A549 (cell line): ENCODE results near the gene MACC1. TPM values are rescaled to one million over a fixed set of nuclear protein-coding genes. Genes with fewer than 3 reads are reported as not detected.
A peak's percentile ranks its signal among the peaks of the same experiment; 100 is the strongest.

Experiments used
- ATAC-seq, 2 experiments: fragments of 200-7000 bp in 1 of 2; fragments of >200 bp in 1 of 2; cut with Nextera tagmentation in 1 of 2; cut with Tn5 transposase in 1 of 2; 3 replicates each; pipeline versions ENCODE4 v1.8.0 to v1.9.1; 2018 to 2020; ENCODE audit warnings: mild to moderate bottlenecking in 1 of 2, moderate library complexity in 1 of 2
- CTCF ChIA-PET: fragments of 300-600 bp; sonication (Branson Sonifier 250); formaldehyde crosslinking; extraction: SDS; loops from one replicate; lab custom pipeline; 2021; ENCODE audit warnings: antibody characterized with exemption, inconsistent platforms; lab: Yijun Ruan, JAX
- POLR2A ChIA-PET: fragments of 350-600 bp; formaldehyde crosslinking; extraction: SDS; loops from one replicate; lab custom pipeline; 2021; ENCODE audit warnings: antibody characterized with exemption, inconsistent platforms; lab: Yijun Ruan, JAX
- DNase-seq, 2 experiments: peaks; one replicate each; pipeline versions ENCODE4 v3.0.0 to v3.0.0-alpha.2; 2011 to 2016; ENCODE audit warnings: low read depth in 1 of 2, low spot score in 1 of 2
- FAIRE-seq: peaks from 2 replicates; lab custom pipeline; 2011; peaks lifted over from hg19 to GRCh38; lab: Jason Lieb, UNC
- H3K27ac ChIP-seq, 2 experiments: fragments of >200 bp; sonication (Bioruptor Twin); formaldehyde crosslinking; 3 replicates each; pipeline ENCODE4 v1.5.1; 2016 to 2017
- H3K4me1 ChIP-seq: fragments of >200 bp; sonication (Bioruptor Twin); formaldehyde crosslinking; 3 replicates; pipeline ENCODE4 v1.6.1; 2016
- H3K4me2 ChIP-seq: fragments of >200 bp; sonication (Bioruptor Twin); formaldehyde crosslinking; 3 replicates; pipeline ENCODE4 v1.6.1; 2016
- H3K4me3 ChIP-seq: fragments of >200 bp; sonication (Bioruptor Twin); formaldehyde crosslinking; 3 replicates; pipeline ENCODE4 v1.5.1; 2016
- H3K9me3 ChIP-seq: fragments of >200 bp; sonication (Bioruptor Twin); formaldehyde crosslinking; 3 replicates; pipeline ENCODE4 v1.6.1; 2016
- CBX8 ChIP-seq: fragments of 200-600 bp; sonication (generic); IDR thresholded peaks from 2 replicates; pipeline ENCODE4 v1.6.1; 2016
- CEBPB ChIP-seq, 2 experiments: fragments of >200 bp in 1 of 2; sonication (Bioruptor Twin) in 1 of 2; formaldehyde crosslinking in 1 of 2; IDR thresholded peaks; 2 replicates each; pipeline ENCODE4 v1.6.1; 2012 to 2016
- FOSB ChIP-seq: fragments of 250-450 bp; sonication (Bioruptor Pico); IDR thresholded peaks from 2 replicates; pipeline ENCODE4 v1.5.0; 2020; ENCODE audit warnings: mild to moderate bottlenecking, moderate library complexity
- HDAC2 ChIP-seq: fragments of 200-600 bp; sonication (generic); IDR thresholded peaks from 2 replicates; pipeline ENCODE4 v1.6.1; 2016
- HOXB13 ChIP-seq: fragments of 250-450 bp; sonication (Bioruptor Pico); IDR thresholded peaks from 2 replicates; pipeline ENCODE4 v1.5.0; 2020; ENCODE audit warnings: low read depth, mild to moderate bottlenecking, moderate library complexity
- MAFK ChIP-seq: fragments of 450-650 bp; IDR thresholded peaks from 2 replicates; pipeline ENCODE4 v1.6.1; 2014; ENCODE audit not compliant: partially characterized antibody
- MYC ChIP-seq: IDR thresholded peaks from 2 replicates; pipeline ENCODE4 v1.6.1; 2012; ENCODE audit warnings: mild to moderate bottlenecking, inconsistent platforms, low read length, improper control_type of control experiment, borderline replicate concordance
- NFE2L2 ChIP-seq: fragments of 150-350 bp; conservative IDR thresholded peaks from 2 replicates; pipeline ENCODE4 v1.6.1; 2014; ENCODE audit warnings: low read length
- NPAS2 ChIP-seq: fragments of 250-450 bp; sonication (Bioruptor Pico); IDR thresholded peaks from 2 replicates; pipeline ENCODE4 v1.8.0; 2022; ENCODE audit warnings: mild to moderate bottlenecking, moderate library complexity, borderline replicate concordance
- NR3C1 ChIP-seq: fragments of >200 bp; sonication (Bioruptor Twin); formaldehyde crosslinking; IDR thresholded peaks from 3 replicates; pipeline ENCODE4 v1.6.1; 2017
- RAD21 ChIP-seq, 2 experiments: fragments of >200 bp in 1 of 2; sonication (Bioruptor Twin) in 1 of 2; formaldehyde crosslinking in 1 of 2; IDR thresholded peaks in 1 of 2; conservative IDR thresholded peaks in 1 of 2; 2 replicates in 1 of 2; 3 replicates in 1 of 2; pipeline ENCODE4 v1.6.1; 2012 to 2018; ENCODE audit warnings: inconsistent platforms in 1 of 2
- RCOR1 ChIP-seq: fragments of 150-350 bp; IDR thresholded peaks from 2 replicates; pipeline ENCODE4 v1.6.1; 2014; ENCODE audit warnings: antibody characterized with exemption, low read length, low read depth
- RNF2 ChIP-seq: fragments of 200-600 bp; sonication (generic); IDR thresholded peaks from 2 replicates; pipeline ENCODE4 v1.6.1; 2016; ENCODE audit warnings: low read depth, mild to moderate bottlenecking, antibody characterized with exemption, moderate library complexity, borderline replicate concordance
- SMC3 ChIP-seq: fragments of >200 bp; sonication (Bioruptor Twin); formaldehyde crosslinking; IDR thresholded peaks from 3 replicates; pipeline ENCODE4 v1.6.1; 2018; ENCODE audit warnings: inconsistent platforms
- TFCP2L1 ChIP-seq: fragments of 250-450 bp; sonication (Bioruptor Pico); IDR thresholded peaks from 2 replicates; pipeline ENCODE4 v1.5.0; 2021; ENCODE audit warnings: mild to moderate bottlenecking
- ZNF302 ChIP-seq: fragments of 250-450 bp; sonication (Bioruptor Pico); IDR thresholded peaks from 2 replicates; pipeline ENCODE4 v1.9.0; 2021; ENCODE audit warnings: inconsistent platforms, mild to moderate bottlenecking, moderate library complexity
- ZSCAN20 ChIP-seq: fragments of 250-450 bp; sonication (Bioruptor Pico); IDR thresholded peaks from 2 replicates; pipeline ENCODE4 v1.8.0; 2022; ENCODE audit warnings: mild to moderate bottlenecking, moderate library complexity
- WGBS: methylation state at CpG from one replicate; pipeline ENCODE4 v1.1.6; 2017; ENCODE audit errors: missing lambda C conversion rate; 5-methylcytosine and 5-hydroxymethylcytosine counted together
- polyA plus RNA-seq, 4 experiments: library from polyadenylated mRNA; depleted of rRNA in 3 of 4; stranded (reverse); fragments of >200 nt; fragmentation: RNase III in 1 of 4; extraction: RNeasy Plus Mini Kit Qiagen cat#74134 plus additional on column Dnase treatment in 1 of 4; gene quantifications; 2 replicates in 3 of 4; 3 replicates in 1 of 4; pipeline ENCODE4 v1.2.3, GENCODE V29; 2011 to 2017
- TF ChIP-seq, protein P1 (sequence below): fragments of 450-650 bp; IDR thresholded peaks from 2 replicates; pipeline ENCODE4 v1.6.1; 2014; ENCODE audit warnings: antibody characterized with exemption
- TF ChIP-seq, protein P2 (sequence below): fragments of 250-450 bp; sonication (Bioruptor Pico); IDR thresholded peaks from 2 replicates; pipeline ENCODE4 v1.5.0; 2021; ENCODE audit warnings: mild to moderate bottlenecking, moderate library complexity, borderline replicate concordance
- TF ChIP-seq, protein P3 (sequence below): fragments of >200 bp; sonication (Bioruptor Twin); formaldehyde crosslinking; IDR thresholded peaks from 2 replicates; pipeline ENCODE4 v1.6.1; 2016
- TF ChIP-seq, protein P4 (sequence below): fragments of 200-600 bp; sonication (generic); IDR thresholded peaks from 2 replicates; pipeline ENCODE4 v1.6.1; 2016; ENCODE audit warnings: antibody characterized with exemption, mild to moderate bottlenecking, moderate library complexity
- TF ChIP-seq, protein P5 (sequence below): fragments of 250-450 bp; sonication (Bioruptor Pico); IDR thresholded peaks from 2 replicates; pipeline ENCODE4 v1.5.0; 2020; ENCODE audit warnings: low read depth, mild to moderate bottlenecking, moderate library complexity

The MACC1 gene
- polyA plus RNA-seq, 2 of the 4 experiments (the other 2 are of a cell fraction), result 0.01 TPM; not detected in 1

DNA sequence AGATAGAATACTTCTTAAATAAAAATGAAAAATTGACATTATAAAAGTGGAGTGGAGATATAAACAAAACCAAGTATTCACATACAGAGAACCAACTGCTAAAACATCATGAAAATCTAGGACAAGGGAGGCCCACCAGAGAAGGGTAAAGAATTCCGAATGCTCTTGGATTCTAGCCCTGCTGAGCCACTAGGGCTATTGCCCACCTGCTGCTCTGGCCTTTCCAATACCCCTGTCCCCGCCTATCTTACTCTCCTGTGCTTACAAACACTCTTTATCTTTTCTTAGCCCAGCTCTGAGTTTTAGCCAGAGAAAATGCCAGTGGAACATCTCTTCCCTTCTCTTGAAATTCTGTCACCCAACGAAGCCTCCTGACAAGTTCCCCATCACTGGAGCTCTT is 100.3 kb downstream of the MACC1 start:
- no peak for ATAC-seq
- TF ChIP-seq MYC (no peak), RNF2 (no peak), TFCP2L1 (no peak), NPAS2 (CRISPR knock-in tag) (no peak)
- TF ChIP-seq, protein P1, sequence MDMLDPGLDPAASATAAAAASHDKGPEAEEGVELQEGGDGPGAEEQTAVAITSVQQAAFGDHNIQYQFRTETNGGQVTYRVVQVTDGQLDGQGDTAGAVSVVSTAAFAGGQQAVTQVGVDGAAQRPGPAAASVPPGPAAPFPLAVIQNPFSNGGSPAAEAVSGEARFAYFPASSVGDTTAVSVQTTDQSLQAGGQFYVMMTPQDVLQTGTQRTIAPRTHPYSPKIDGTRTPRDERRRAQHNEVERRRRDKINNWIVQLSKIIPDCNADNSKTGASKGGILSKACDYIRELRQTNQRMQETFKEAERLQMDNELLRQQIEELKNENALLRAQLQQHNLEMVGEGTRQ, result no peak
- POLR2A ChIA-PET, result no interaction called here
- no peaks in the 10 kb centered on the region for H3K4me1 ChIP-seq
- FAIRE-seq, result no peak
- no peaks in the 10 kb centered on the region for H3K9me3 ChIP-seq
- no peak overlapping the region for H3K27ac ChIP-seq
- DNase-seq, result no peak
- 72% methylated on average over 3 of the region's 3 CpGs for WGBS
- H3K4me2 ChIP-seq, result no peak overlapping the region
- H3K4me3 ChIP-seq, result no peak overlapping the region
- CTCF ChIA-PET, result interaction anchor here (0.7 kb wide), 1 partner anchor 29 kb away, joined by 3 read pairs; no protein-coding TSS in a partner anchor

DNA sequence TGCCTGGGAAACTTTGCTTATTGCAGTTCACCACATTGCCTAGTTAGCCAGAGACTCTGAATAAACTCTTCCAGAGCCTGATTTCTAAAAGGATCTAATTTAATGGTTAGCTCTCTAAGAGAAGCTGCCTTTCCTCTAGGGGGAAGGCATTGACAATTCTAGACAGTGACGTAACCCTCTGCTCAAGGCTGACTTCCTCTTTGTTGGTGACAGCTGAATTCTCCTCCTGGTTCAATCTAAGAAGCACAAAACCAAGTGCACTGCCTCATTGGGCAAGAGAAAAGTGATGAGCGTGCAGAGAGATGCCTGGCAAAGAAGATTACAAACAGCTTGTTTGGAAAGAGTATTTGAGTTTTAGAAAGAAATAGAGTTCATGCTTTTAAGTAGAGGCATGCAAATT is 102.7 kb downstream of the MACC1 start:
- 68% methylated on average over 2 of the region's 2 CpGs for WGBS
- no peak for FAIRE-seq

DNA sequence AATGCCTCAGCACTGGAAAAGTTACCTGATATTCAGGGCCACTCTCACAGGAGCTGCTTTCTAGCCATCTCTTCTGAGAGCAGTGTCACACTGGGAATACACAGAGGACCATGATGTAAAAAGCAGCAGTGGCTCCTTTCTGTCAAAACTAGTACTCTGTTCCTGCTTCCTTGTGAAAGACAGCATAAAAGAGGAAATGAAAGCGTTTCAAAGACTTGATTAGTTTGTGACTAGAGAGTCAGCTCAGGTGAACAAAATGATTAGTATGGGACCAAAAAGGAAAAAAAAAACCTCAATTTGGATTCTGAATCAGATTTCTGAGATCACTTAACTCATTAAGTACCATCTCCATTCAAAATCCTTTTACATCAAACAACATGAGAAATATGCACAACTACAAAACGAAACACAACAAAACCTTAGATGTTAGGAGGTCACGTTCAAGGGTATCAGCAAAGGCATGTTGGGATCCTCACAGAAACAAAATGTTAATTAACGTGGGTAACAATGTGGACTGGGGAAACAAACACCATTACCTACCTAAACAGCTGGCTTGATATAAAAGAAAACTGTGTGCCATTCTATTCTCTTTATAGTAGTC is 103.7 kb downstream of the MACC1 start:
- no peak for DNase-seq
- no peak overlapping the region for H3K4me2 ChIP-seq
- 56% methylated on average over 4 of the region's 4 CpGs for WGBS
- POLR2A ChIA-PET, result no interaction called here
- no peaks in the 10 kb centered on the region for H3K9me3 ChIP-seq
- no peak for ATAC-seq
- no peak overlapping the region for H3K27ac ChIP-seq
- FAIRE-seq, result peak; percentile 46
- no peak overlapping the region for H3K4me3 ChIP-seq
- H3K4me1 ChIP-seq, result no peaks in the 10 kb centered on the region
- CTCF ChIA-PET, result interaction anchor here (1.5 kb wide), 1 partner anchor 359 kb away, joined by 3 read pairs; no protein-coding TSS in a partner anchor
- TF ChIP-seq RCOR1 (no peak), NFE2L2 (no peak), MAFK (no peak), NPAS2 (CRISPR knock-in tag) (no peak), MYC (no peak), RAD21 (conservative IDR thresholded peaks at IDR 0.05 in 1 of 2, IDR thresholded peaks at IDR 0.05 in 1 of 2) (no peak), TFCP2L1 (no peak), FOSB (CRISPR knock-in tag) (no peak), HDAC2 (no peak), NR3C1 (no peak)
- TF ChIP-seq, protein P2, sequence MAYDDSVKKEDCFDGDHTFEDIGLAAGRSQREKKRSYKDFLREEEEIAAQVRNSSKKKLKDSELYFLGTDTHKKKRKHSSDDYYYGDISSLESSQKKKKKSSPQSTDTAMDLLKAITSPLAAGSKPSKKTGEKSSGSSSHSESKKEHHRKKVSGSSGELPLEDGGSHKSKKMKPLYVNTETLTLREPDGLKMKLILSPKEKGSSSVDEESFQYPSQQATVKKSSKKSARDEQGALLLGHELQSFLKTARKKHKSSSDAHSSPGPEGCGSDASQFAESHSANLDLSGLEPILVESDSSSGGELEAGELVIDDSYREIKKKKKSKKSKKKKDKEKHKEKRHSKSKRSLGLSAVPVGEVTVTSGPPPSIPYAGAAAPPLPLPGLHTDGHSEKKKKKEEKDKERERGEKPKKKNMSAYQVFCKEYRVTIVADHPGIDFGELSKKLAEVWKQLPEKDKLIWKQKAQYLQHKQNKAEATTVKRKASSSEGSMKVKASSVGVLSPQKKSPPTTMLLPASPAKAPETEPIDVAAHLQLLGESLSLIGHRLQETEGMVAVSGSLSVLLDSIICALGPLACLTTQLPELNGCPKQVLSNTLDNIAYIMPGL (CRISPR knock-in tag), result no peak
- TF ChIP-seq, protein P3, sequence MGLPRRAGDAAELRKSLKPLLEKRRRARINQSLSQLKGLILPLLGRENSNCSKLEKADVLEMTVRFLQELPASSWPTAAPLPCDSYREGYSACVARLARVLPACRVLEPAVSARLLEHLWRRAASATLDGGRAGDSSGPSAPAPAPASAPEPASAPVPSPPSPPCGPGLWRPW, result no peak
- TF ChIP-seq, protein P1, result no peak
- TF ChIP-seq, protein P4, sequence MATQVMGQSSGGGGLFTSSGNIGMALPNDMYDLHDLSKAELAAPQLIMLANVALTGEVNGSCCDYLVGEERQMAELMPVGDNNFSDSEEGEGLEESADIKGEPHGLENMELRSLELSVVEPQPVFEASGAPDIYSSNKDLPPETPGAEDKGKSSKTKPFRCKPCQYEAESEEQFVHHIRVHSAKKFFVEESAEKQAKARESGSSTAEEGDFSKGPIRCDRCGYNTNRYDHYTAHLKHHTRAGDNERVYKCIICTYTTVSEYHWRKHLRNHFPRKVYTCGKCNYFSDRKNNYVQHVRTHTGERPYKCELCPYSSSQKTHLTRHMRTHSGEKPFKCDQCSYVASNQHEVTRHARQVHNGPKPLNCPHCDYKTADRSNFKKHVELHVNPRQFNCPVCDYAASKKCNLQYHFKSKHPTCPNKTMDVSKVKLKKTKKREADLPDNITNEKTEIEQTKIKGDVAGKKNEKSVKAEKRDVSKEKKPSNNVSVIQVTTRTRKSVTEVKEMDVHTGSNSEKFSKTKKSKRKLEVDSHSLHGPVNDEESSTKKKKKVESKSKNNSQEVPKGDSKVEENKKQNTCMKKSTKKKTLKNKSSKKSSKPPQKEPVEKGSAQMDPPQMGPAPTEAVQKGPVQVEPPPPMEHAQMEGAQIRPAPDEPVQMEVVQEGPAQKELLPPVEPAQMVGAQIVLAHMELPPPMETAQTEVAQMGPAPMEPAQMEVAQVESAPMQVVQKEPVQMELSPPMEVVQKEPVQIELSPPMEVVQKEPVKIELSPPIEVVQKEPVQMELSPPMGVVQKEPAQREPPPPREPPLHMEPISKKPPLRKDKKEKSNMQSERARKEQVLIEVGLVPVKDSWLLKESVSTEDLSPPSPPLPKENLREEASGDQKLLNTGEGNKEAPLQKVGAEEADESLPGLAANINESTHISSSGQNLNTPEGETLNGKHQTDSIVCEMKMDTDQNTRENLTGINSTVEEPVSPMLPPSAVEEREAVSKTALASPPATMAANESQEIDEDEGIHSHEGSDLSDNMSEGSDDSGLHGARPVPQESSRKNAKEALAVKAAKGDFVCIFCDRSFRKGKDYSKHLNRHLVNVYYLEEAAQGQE, result no peak
- TF ChIP-seq, protein P5, sequence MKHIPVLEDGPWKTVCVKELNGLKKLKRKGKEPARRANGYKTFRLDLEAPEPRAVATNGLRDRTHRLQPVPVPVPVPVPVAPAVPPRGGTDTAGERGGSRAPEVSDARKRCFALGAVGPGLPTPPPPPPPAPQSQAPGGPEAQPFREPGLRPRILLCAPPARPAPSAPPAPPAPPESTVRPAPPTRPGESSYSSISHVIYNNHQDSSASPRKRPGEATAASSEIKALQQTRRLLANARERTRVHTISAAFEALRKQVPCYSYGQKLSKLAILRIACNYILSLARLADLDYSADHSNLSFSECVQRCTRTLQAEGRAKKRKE, result no peak

More for the DNA sequence above, 102.7 kb downstream of the MACC1 start:
- H3K4me1 ChIP-seq, result no peaks in the 10 kb centered on the region
- H3K27ac ChIP-seq, result no peak overlapping the region
- peak in 1 of 2 experiments; percentile 4 for DNase-seq
- ChIA-PET CTCF (no interaction called here), POLR2A (no interaction called here)
- ATAC-seq, result no peak
- no peaks in the 10 kb centered on the region for H3K9me3 ChIP-seq
- TF ChIP-seq SMC3 (no peak), ZNF302 (CRISPR knock-in tag) (no peak), RCOR1 (no peak), CBX8 (no peak), ZSCAN20 (CRISPR knock-in tag) (no peak), CEBPB (IDR thresholded peaks at IDR 0.05) (no peak), HOXB13 (CRISPR knock-in tag) (no peak)
- TF ChIP-seq, protein P1, result no peak
- no peak overlapping the region for H3K4me3 ChIP-seq
- no peak overlapping the region for H3K4me2 ChIP-seq
